ACC112 (cell line): Measurements from ENCODE around the gene B9D2.
"Not testable (repeated sequence)": the region's sequence is repeated elsewhere in the genome, so short reads cannot be mapped to it uniquely, and the experiment has no call there.

Experiments used
- H2AFZ ChIP-seq: fragments of 200-600 bp; sonication (generic); one replicate; pipeline ENCODE4 v1.6.0; 2017; ENCODE audit warnings: antibody characterized with exemption, low read length; ENCODE audit not compliant: unreplicated experiment
- H3K27ac ChIP-seq: fragments of 200-600 bp; sonication (generic); 2 replicates; pipeline ENCODE4 v1.5.1; 2014; ENCODE audit warnings: low read depth, mild to moderate bottlenecking, antibody characterized with exemption, low read length, moderate library complexity
- H3K27me3 ChIP-seq: fragments of 200-600 bp; sonication (generic); 2 replicates; pipeline ENCODE4 v1.6.1; 2014; ENCODE audit warnings: mild to moderate bottlenecking, antibody characterized with exemption, low read length, moderate library complexity, mixed read lengths; ENCODE audit not compliant: insufficient read depth
- H3K36me3 ChIP-seq: fragments of 200-600 bp; sonication (generic); 2 replicates; pipeline ENCODE4 v1.6.1; 2016; ENCODE audit warnings: mild to moderate bottlenecking, antibody characterized with exemption, low read length, moderate library complexity, mixed read lengths; ENCODE audit not compliant: insufficient read depth
- H3K4me1 ChIP-seq: fragments of 200-600 bp; sonication (generic); one replicate; pipeline ENCODE4 v1.6.1; 2016; ENCODE audit warnings: low read length, mixed read lengths; ENCODE audit not compliant: insufficient read depth, unreplicated experiment, control insufficient read depth
- H3K4me3 ChIP-seq: fragments of 200-600 bp; sonication (generic); 2 replicates; pipeline ENCODE4 v1.5.1; 2014; ENCODE audit warnings: mild to moderate bottlenecking, low read depth, low read length
- H3K79me2 ChIP-seq: fragments of 200-600 bp; sonication (generic); one replicate; pipeline ENCODE4 v1.6.0; 2016; ENCODE audit warnings: low read length; ENCODE audit not compliant: control insufficient read depth, unreplicated experiment, insufficient read depth

The B9D2 gene

GRCh38 chr19:41363753-41364523 is at the start of gene B9D2:
Gene B9D2, minus strand, starts transcription at chr19:41364149. Its CDS starts 630 bp downstream, at chr19:41363519.
- Histone ChIP-seq H3K79me2 (peaks cover 10% of the 10 kb centered on the region), H3K4me3 (peak within 1 kb of the TSS; percentile 87), H2AFZ (peak within 1 kb of the TSS; percentile 67), H3K27ac (peak within 1 kb of the TSS; percentile 98), H3K4me1 (peaks cover 13% of the 10 kb centered on the region), H3K36me3 (no peaks in the 10 kb centered on the region), H3K27me3 (no peaks in the 10 kb centered on the region)

GRCh38 chr19:41412953-41413352 is 49.0 kb upstream of the B9D2 start:
- Histone ChIP-seq H2AFZ (no peak overlapping the region), H3K4me1 (peaks cover 9% of the 10 kb centered on the region), H3K79me2 (no peaks in the 10 kb centered on the region), H3K27me3 (no peaks in the 10 kb centered on the region), H3K4me3 (no peak overlapping the region), H3K36me3 (no peaks in the 10 kb centered on the region), H3K27ac (no peak overlapping the region)

- H3K4me3 ChIP-seq, result no peak overlapping the region
- H3K27ac ChIP-seq, result no peak overlapping the region
- H3K27me3 ChIP-seq, result no peaks in the 10 kb centered on the region
- H3K79me2 ChIP-seq, result no peaks in the 10 kb centered on the region
- H3K36me3 ChIP-seq, result no peaks in the 10 kb centered on the region
- no peak overlapping the region for H2AFZ ChIP-seq
- H3K4me1 ChIP-seq, result peaks cover 9% of the 10 kb centered on the region
These were observed 48.0 kb upstream of the B9D2 start for GRCh38 chr19:41411968-41412265.

GRCh38 chr19:41411100-41411967 is 47.4 kb upstream of the B9D2 start:
- H3K27ac ChIP-seq, result no peak overlapping the region
- no peak overlapping the region for H2AFZ ChIP-seq
- peaks cover 9% of the 10 kb centered on the region for H3K4me1 ChIP-seq
- H3K4me3 ChIP-seq, result no peak overlapping the region
- no peaks in the 10 kb centered on the region for H3K79me2 ChIP-seq
- no peaks in the 10 kb centered on the region for H3K36me3 ChIP-seq
- H3K27me3 ChIP-seq, result no peaks in the 10 kb centered on the region

- no peak overlapping the region for H3K4me3 ChIP-seq
- no peaks in the 10 kb centered on the region for H3K36me3 ChIP-seq
- H3K4me1 ChIP-seq, result peaks cover 9% of the 10 kb centered on the region
- H2AFZ ChIP-seq, result no peak overlapping the region
- H3K27ac ChIP-seq, result peak overlapping the region; percentile 39; the same call in 1 of the 2 replicates
- H3K79me2 ChIP-seq, result no peaks in the 10 kb centered on the region
- H3K27me3 ChIP-seq, result no peaks in the 10 kb centered on the region
These were observed 46.5 kb upstream of the B9D2 start for GRCh38 chr19:41410336-41411054.

- no peak overlapping the region for H3K27ac ChIP-seq
- no peak overlapping the region for H2AFZ ChIP-seq
- no peak overlapping the region for H3K4me3 ChIP-seq
- no peaks in the 10 kb centered on the region for H3K79me2 ChIP-seq
- H3K4me1 ChIP-seq, result peaks cover 9% of the 10 kb centered on the region
- no peaks in the 10 kb centered on the region for H3K27me3 ChIP-seq
- H3K36me3 ChIP-seq, result no peaks in the 10 kb centered on the region
These were observed 45.3 kb upstream of the B9D2 start for GRCh38 chr19:41409288-41409687.

- not testable (repeated sequence) for H3K4me1 ChIP-seq, H3K79me2 ChIP-seq, H3K27me3 ChIP-seq, H2AFZ ChIP-seq, H3K27ac ChIP-seq, H3K4me3 ChIP-seq, H3K36me3 ChIP-seq
These were observed 44.9 kb upstream of the B9D2 start for GRCh38 chr19:41408846-41409245.

GRCh38 chr19:41408256-41408655 is 44.3 kb upstream of the B9D2 start:
- H2AFZ ChIP-seq, result no peak overlapping the region
- no peak overlapping the region for H3K4me3 ChIP-seq
- no peak overlapping the region for H3K27ac ChIP-seq
- H3K27me3 ChIP-seq, result no peaks in the 10 kb centered on the region
- H3K4me1 ChIP-seq, result peaks cover 9% of the 10 kb centered on the region
- peaks cover 2% of the 10 kb centered on the region for H3K79me2 ChIP-seq
- no peaks in the 10 kb centered on the region for H3K36me3 ChIP-seq

GRCh38 chr19:41407271-41407670 is 43.3 kb upstream of the B9D2 start:
- no peaks in the 10 kb centered on the region for H3K27me3 ChIP-seq
- peaks cover 2% of the 10 kb centered on the region for H3K79me2 ChIP-seq
- H3K27ac ChIP-seq, result no peak overlapping the region
- H2AFZ ChIP-seq, result no peak overlapping the region
- no peaks in the 10 kb centered on the region for H3K36me3 ChIP-seq
- H3K4me3 ChIP-seq, result no peak overlapping the region
- H3K4me1 ChIP-seq, result peaks cover 9% of the 10 kb centered on the region

GRCh38 chr19:41405776-41406175 is 41.8 kb upstream of the B9D2 start:
- Histone ChIP-seq H3K4me1 (peaks cover 9% of the 10 kb centered on the region), H3K79me2 (peaks cover 2% of the 10 kb centered on the region), H3K4me3 (no peak overlapping the region), H3K27ac (no peak overlapping the region), H3K36me3 (no peaks in the 10 kb centered on the region), H3K27me3 (no peaks in the 10 kb centered on the region), H2AFZ (no peak overlapping the region)
